HG03378 (cell line): Measurements from ENCODE around the gene TTF2.

ENCODE experiments used
- ATAC-seq: cut with Tn5 transposase; IDR thresholded peaks from one replicate; pipeline ENCODE4 v1.9.1; 2021; ENCODE audit warnings: mild to moderate bottlenecking, moderate library complexity; ENCODE audit not compliant: unreplicated experiment

TTF2 gene

DNA sequence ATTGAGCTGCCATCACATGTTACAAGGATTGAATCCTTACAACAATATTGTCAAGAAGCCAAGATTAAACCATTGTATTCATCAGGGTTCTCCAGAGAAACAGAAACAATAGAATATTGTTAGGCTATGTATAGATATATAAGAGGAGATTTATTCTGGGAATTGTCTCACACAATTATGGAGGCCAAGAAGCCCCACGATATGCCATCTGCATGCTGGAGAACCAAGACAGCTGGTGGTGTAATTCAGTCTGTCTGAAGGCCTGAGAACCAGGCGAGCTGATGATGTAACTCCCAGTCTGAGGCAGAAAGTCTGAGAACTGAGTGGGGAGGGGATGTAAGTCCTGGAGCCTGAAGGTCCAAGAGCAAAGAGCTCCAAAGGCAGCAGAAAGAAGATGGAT lies 14.5 kb upstream of the TTF2 start:
- ATAC-seq, result no peak

DNA sequence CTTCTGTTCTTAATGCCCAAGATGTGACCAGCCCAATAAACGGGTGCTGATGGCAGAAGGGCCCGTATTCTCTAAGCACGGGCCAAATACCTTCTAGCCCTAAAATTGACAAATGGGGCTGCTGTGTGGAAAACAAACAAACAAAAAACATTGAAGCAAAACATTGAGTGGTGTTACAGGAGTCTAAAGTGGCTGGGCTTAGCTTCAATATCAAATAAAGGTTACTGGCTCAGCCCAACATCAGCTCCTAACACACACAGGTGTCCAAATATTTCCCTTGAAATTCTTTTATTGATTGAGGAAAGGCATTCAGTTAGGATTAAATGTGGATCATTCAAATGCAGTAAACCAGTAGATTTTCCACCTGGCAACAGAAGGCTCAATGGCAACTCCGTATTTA lies 13.3 kb upstream of the TTF2 start:
- ATAC-seq, result no peak

DNA sequence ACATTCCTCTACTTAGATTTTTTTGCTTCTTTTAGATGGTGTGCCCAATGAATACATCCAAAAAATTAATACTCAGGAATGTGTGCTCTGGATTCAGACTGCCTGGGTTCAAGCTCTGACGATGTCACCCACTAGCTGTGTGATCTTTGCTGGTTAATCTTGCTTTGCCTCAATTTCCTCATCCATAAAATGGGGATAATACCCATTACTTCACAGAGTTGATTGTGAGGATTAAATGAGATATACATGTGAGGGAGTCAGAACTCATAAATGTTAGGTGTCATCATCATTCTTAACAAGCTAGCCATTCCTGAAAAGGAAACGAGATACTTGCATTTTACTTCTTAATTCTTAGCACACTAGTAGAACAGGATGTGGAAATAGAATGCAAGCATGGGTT lies 12.9 kb upstream of the TTF2 start:
- no peak for ATAC-seq

DNA sequence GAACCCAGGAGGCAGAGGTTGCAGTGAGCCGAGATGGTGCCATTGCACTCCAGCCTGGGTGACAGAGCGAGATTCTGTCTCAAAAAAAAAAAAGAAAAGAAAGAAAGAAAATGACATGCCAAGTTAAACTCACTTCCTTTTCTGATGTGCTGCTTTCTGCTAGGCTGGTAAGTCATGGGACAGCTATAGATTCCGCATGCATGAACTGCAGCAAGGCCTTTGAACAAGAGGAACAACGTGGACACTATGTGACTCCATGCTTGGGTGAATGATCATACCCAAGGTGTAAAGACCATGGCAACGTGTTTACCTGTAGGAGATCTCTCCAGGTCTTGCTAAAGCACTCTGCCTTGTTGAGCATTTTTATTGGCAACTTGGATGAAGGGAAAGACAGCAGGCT lies 10.3 kb upstream of the TTF2 start:
- ATAC-seq, result no peak

DNA sequence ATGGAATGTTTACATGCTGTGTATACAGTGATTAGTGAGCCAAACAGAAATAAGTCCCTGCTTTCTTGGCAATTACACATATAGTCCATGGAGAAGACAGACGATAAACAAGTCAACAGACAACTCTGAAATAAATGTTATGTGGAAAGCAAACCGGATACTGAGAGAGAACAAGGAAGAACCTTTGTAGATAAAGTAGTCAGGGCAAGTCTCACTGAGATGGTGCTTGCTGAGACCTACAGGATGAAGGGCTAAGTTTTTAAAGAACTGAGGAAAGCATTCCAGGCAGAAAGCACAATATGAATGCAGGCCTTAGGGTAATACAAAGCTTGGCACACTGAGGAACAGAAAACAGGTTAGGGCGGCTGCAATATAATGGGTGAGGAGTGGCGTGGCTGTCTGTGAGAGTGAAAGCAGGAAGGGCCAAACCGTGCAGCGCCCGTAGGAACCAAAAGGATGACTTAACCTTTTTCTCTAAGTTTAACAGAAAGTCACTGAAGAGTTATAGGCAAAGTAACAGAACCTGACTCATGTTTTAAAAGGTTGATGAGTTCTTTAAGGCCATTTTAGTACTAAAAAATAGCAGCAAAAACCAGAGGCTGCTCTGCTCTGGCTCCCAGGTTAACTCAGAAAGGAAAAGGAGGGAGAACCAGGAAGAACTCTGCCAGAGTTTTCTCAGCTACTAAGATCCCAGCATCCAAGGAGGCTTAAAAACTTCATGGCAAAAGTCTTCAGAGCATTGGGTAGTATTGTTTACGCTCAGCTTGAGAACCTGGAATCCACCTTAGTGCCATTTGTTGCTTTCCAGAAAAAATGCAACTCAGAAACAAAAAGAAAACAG lies 8.7 kb upstream of the TTF2 start:
- ATAC-seq, result peak; percentile 74

DNA sequence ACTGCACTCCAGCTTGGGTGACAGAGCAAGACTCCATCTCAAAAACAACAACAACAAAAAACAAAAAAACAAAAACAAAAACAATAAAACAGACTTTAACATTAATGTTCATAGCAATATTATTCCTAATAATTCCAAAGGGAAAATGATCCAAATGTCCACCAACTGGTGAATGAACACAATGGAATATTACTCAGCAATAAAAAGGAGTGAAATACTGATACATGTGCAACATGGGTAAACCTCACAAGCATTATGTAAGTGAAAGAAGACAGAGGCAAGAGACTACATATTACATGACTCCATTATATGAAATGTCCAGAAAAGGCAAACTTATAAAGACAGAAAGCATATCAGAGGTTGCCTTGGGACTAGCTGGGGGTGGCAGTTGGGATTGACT lies 6.1 kb upstream of the TTF2 start:
- no peak for ATAC-seq

DNA sequence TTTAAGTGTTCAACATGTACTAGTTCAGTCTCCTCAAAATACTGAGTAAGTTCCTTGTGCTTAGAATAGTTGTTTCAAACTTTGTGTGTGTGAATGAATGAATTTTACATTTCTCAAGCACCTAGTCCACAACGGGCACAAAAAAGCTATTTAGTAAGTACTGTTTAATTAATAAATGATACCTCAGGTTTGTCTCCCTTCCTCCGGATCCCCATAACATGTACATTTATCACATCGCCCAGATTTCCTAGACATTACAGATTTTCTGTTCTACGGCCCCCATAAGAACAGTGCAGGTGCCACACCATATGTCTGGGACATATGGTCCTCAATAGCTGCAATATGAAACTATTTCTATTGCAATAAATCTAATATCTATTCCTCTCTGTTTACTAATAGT lies 1.3 kb upstream of the TTF2 start:
- no peak for ATAC-seq

DNA sequence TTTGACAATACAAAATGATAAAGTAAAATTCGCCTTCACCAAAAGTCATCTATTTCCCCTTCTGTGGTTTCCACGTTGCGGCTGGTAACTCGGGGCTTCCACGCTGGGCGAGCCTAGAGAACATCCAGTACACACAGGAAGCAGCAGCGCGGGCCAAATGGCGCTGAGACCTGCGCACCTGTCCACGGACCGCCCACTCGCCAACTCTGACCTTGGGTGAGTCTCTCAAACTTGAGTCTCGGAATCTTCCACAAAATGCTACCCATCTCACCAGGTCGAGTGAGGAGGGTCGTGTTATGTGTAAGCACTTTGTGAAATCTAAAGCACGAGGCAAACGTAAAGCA lies 820 bp upstream of the TTF2 start:
- peak; percentile 19 for ATAC-seq

DNA sequence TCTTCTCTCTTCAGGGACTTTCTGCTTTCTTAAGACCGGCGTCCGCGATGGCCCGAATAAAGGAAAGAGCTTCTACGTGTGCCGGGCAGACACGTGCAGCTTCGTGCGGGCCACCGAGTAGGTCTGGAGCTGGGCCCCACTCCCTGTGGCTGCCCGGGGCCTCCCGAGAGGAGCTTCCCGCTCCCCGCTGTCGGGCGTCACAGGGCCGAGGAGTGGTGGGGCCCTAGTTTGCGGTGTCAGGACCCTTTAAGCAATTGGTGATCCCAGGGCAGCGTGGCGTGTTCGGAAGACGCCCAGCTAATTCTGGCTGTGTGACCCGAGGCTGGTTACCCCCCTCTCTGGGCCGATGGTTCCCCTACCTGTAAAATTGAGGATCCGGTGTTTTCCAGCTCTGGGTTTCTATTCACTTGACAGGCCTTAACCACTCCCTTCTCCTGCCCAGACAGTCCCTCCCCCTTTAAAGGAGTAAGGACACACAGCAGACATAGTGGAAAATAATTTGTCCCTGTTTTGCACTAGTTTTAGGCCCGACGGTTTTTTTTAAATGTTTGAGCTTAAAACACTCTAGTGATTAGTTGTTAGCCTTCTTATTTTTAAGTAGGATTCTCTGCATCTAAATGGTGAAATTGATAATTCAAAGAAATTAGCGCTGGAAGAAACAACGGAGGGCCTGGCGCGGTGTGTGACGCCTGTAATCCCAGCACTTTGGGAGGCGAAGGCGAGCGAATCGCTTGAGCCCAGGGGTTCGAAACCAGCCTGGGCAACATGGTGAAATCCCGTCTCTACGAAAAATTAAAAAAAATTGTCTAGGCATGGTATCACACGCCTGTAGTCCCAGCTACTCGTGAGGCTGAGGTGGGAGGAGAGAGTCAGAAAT lies 553 bp downstream of the TTF2 start:
- ATAC-seq, result peak; percentile 0

DNA sequence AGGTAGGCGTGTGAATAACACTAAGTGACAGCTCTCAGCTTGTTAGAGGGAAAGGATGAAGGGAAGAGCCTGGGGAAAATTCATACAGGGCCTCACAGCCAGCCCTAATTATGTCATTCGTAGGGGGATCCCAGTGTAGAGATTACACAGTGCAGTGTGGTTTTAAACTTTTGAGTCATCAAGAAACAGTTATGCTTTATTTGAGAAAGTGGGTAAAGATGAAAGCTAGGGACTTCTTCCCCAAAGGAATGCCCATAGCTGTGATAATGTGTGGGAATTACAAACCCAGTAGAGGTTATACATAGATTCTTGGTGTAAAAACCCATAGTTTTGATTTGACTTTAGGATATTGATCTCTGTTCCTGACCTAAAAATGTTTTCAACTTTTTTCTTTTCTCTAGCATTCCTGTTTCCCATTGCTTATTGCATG lies 1.9 kb downstream of the TTF2 start:
- peak; percentile 42 for ATAC-seq

DNA sequence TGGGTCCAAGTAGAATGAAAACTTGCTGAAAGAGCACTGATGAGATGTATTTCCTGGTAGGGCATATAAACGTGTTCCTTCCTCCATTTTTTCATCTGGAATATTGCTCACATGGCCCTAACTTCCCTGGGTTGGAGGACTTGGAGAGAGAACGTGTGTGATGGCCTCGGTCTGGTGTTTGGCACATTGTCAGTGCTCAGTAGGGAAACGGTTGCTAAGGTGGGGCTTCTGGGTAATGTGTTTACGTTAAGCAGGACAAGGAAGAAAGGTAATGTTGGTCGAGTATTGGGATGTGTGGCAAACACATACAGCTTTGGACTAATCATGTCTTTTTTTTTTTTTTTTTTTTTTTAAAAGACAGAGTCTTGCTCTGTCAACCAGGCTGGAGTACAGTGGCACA lies 6.2 kb downstream of the TTF2 start:
- no peak for ATAC-seq

DNA sequence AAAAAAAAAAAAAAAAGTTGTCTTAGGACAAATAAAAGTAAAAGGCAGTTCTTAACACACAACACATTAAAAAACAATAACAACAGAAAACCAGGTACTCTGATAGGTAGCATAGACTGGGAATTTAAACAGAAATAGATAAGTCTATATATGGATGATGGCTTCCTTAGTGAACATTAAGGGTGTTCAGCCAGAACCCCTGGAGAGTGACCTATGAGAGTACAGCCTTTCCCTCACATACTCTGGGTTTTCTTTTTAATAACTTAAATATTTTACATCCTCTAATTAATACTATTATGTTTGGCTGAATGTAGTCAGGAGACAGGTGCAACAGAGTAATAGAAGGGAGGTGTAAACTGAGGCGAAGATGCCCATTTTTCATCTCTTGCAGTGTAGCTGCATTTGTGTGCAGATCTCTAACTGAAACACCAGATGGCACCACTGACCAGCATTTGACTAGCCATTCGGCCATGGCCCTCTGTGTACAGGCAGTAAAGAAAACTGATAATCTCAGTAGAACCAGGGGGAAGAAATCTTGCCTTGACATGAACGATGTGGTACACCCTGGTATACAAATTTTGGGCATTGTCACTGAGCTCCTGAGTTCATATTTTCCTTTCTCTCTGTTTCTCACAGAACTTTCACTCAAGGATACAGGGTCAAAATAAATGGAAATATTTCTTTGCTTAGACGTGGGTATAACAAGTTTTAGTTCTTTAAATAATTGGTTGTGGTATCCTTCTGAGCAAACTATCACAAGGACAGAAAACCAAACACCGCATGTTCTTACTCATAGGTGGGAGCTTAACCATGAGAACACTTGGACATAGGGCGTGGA lies 7.6 kb downstream of the TTF2 start:
- ATAC-seq, result peak; percentile 60

DNA sequence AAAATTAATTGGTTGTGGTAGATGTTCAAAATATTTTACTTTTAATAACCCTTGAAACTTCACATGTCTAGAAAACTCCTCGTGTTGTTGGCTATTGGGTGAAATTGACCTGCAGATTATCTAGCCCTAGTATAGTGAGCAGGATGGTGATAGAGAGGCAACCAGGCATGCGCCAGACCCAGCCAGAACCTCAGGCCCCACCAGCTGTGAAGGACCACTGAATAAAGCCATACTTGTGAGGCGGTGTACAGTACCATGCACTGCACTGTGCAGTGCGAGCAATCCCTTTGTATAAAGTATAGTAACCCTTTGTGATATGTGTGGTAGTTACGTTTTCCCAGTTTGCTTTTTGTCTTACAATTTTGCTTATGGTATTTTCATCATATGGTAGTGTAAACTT lies 8.5 kb downstream of the TTF2 start:
- no peak for ATAC-seq

DNA sequence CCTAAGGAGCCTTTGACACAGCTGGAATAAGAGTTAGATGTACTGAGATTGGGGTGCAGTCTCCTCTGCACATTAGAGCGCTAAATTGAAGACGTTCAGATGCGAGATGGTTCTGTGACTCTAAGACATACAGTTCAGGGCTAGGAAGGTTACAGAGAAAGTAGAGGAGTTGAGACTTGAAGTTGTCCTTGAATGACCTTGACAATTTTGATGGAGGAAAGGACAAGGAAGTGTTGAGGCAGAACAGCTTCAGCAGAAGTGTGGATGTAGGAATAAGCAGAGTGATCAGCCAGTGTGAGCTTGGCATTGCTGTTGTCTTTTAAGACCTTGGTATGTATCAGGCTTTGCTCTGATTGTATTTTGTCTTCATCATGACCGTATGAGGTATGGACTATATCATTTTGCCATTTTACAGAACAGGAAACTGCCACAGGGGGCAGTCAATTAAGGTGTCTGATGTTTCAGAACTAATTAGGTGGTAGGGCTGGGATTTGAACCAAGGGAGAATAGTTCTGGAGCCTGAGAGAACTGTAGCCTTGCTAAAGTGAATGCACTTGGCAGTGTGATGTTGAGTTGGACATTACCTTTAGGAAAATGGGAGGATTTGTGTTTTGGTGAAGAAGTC lies 9.2 kb downstream of the TTF2 start:
- ATAC-seq, result no peak

DNA sequence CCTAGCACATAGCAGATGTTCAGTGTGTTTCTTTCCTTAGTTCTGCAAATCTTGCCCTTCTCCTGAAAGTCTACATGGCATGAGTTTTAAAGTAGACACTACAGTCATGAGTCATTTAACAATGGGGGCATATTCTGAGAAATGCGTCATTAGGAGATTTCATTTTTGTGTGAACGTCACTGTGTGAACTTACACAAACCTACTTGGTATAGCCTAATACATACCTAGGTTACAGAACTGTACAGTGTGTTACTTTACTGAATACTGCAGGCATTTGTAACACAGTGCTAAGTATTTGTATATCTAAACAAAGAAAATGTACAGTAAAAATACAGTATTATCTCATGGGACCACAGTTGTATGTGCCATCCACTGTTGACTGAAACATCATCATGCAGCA lies 10.0 kb downstream of the TTF2 start:
- no peak for ATAC-seq

DNA sequence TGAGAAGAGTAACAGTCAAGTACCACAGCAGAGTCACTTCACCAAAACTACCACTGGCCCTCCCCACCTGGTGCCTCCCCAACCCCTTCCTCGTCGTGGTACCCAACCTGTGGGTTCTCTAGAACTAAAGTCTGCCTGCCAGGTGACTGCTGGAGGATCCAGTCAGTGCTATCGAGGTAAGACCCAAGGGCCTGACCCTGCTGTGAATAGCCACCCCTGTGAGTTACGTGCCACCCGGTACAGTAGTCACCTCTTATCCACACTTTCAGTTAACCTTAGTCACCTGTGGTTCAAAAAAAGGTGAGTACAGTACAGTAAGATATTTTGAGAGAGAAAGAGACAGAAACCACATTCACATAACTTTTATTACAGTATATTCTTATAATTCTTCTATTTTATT lies 16.5 kb downstream of the TTF2 start:
- no peak for ATAC-seq

DNA sequence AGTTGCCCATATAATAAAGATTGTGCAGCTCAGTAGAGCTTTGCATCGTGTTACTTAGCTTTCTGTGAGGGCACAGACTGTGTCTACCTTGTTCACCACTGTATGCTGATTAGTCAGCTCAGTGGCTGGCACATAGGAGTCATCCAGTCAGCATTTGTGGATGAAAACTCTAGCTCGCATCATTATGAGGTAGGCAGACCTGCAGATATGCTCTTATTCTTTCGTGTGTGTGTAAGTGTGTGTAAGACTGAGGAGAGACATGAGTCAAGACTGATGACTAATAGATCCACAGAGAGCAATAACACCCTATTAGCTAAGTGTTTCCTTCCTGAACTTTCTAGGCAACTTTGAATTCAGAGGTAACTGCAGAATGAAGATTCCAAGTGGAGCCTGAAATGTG lies 17.1 kb downstream of the TTF2 start:
- ATAC-seq, result no peak

DNA sequence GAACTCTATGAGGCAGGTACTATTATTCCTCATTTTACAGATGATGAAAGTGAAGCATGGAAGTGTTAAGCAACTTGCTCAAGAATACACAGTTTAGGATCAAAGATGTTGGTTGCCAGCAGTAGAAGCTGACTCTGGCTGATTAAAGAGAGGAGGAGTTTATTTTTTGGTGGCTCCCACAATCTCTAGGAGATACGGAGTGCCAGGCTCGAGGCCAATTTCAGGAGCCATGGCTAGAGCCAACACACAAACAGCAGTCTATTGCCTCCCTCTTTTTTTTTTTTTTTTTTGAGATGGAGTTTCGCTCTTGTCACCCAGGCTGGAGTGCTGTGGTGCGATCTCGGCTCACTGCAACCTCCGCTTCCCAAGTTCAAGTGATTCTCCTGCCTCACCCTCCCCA lies 19.6 kb downstream of the TTF2 start:
- ATAC-seq, result no peak

DNA sequence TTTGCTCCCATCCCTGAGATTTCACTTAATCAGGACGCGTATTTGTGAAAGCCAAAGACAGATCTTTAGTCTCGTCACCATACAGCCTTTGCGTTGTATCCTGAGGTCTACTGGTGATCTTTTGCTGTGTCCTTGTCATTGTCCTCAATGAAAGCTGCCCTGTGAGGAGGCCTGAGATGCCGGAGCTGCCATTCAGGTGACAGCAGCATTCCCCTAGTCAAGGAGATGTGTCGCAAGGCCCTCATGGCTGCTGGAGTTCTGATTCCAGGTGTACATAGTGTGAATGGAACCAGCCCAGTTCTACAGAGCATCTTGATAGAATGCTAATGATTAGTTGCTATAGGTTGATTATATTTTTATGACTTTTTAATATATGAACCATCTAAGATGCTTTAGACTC lies 24.1 kb downstream of the TTF2 start:
- ATAC-seq, result no peak

DNA sequence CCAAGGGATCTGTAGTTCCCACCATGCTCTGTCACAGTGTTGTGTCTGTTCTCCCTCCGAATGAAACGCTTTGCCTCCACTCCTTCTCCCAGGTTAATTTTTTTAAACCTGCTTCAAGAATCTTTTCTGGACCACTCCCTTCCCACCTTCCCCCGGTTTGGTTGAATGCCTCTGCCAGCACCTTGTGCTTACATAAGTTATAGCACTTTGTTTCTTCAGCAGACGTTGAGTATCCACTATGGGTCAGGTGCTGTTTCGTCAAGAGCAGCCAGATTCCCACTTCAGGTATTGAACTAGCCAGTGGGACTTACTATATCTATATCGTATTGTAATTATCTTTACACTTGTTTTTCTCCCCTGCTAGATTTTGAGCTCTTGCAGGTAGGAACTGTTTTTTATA lies 27.6 kb downstream of the TTF2 start:
- no peak for ATAC-seq

DNA sequence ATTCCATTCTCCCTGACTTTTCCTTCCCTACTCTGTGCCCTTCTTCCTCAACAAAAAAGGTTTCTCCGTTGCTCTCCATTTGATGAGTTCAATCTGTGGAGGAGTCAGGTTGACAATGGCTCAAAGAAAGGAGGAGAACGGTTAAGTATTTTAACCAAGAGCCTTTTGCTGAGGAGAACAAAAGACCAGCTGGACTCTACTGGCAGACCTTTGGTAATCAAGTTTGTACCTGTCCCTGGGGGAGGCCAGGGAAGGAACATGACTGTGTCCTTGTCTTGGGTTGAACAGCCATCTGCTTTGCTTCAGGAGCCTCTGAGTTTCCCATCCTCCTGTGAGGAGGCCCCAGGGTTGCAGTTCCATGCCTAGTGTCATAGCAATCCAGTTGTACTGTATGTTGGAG lies 29.9 kb downstream of the TTF2 start:
- no peak for ATAC-seq
